ENCODE measurements around the gene ISLR2.

ISLR2 gene

DNA sequence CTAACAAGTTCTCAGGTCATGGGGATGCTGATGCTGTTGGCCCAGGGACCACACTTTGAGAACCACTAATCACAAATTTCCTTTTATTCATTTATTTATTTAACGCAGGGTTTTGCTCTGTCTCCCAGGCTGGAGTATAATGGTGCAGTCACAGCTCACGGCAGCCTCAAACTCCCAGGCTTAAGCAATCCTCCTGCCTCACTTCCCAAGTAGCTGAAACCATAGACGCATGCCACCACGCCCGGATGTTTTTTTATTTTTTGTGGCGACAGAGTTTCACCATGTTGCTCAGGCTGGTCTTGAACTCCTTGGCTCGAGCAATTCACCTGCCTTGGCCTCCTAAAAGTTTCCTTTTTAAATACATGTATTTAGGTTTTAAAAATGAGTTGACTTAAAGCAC, 20.7 kb upstream of the ISLR2 start:
- Histone ChIP-seq H3K27me3 (no peaks in the 10 kb centered on the region), H3K27ac (no peak overlapping the region), H3K4me1 (ENCODE audit: control insufficient read depth in 1 of 2, insufficient read depth in 1 of 2, low read depth in 1 of 2, low read length in 1 of 2) (no peaks in the 10 kb centered on the region), H3K9me3 (no peaks in the 10 kb centered on the region), H3K4me3 (ENCODE audit: low read depth in 1 of 2, low read length in 1 of 2) (no peak overlapping the region), H3K36me3 (no peaks in the 10 kb centered on the region)
- TF ChIP-seq, protein P1, sequence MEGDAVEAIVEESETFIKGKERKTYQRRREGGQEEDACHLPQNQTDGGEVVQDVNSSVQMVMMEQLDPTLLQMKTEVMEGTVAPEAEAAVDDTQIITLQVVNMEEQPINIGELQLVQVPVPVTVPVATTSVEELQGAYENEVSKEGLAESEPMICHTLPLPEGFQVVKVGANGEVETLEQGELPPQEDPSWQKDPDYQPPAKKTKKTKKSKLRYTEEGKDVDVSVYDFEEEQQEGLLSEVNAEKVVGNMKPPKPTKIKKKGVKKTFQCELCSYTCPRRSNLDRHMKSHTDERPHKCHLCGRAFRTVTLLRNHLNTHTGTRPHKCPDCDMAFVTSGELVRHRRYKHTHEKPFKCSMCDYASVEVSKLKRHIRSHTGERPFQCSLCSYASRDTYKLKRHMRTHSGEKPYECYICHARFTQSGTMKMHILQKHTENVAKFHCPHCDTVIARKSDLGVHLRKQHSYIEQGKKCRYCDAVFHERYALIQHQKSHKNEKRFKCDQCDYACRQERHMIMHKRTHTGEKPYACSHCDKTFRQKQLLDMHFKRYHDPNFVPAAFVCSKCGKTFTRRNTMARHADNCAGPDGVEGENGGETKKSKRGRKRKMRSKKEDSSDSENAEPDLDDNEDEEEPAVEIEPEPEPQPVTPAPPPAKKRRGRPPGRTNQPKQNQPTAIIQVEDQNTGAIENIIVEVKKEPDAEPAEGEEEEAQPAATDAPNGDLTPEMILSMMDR (IDR thresholded peaks at IDR 0.05), result no peak

DNA sequence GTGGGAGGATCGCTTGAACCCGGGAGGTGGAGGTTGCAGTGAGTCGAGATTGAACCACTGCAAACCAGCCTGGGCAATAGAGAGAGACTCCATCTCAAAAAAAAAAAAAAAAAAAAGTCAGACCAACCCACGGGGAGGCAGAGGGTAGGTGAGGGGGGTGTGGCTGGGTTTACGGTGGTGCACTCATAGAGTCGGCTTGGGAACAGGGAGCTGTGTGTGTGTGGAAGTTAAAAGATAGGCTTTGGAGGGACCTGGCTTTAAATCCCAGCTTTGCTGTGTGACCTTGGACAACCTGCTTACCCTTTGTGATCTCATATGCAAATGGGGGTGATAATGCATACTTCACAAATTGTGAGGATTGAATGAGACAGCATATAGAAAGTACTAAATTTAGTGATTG, 10.0 kb upstream of the ISLR2 start:
- Histone ChIP-seq H3K9me3 (no peaks in the 10 kb centered on the region), H3K27ac (no peak overlapping the region), H3K27me3 (peaks cover 64% of the 10 kb centered on the region), H3K36me3 (no peaks in the 10 kb centered on the region), H3K4me3 (ENCODE audit: low read depth in 1 of 2, low read length in 1 of 2) (no peak overlapping the region), H3K4me1 (ENCODE audit: control insufficient read depth in 1 of 2, insufficient read depth in 1 of 2, low read depth in 1 of 2, low read length in 1 of 2) (no peaks in the 10 kb centered on the region)
- TF ChIP-seq, protein P1 (IDR thresholded peaks at IDR 0.05), result no peak

DNA sequence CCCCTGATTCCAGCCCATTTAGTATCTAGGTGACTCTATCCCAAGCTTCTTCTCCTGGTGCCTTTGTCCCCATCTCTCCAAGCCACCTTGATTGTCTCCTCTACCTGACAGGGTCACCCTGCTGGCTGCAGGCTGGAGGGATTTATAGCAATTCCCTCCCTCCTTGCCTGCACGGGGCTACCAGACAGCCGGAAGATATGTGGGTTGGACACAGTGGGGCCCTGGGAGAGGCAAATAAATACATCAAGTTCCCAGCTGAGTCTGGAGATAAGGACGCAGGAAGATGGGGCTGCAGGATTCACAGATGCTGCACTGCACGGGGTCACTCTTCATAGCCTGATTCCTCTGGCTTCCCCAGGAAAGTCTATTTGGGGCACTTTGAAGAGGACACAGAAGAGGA, 9.3 kb upstream of the ISLR2 start:
- Histone ChIP-seq H3K9me3 (no peaks in the 10 kb centered on the region), H3K27me3 (peaks cover 70% of the 10 kb centered on the region), H3K4me3 (ENCODE audit: low read depth in 1 of 2, low read length in 1 of 2) (no peak overlapping the region), H3K27ac (no peak overlapping the region), H3K4me1 (ENCODE audit: control insufficient read depth in 1 of 2, insufficient read depth in 1 of 2, low read depth in 1 of 2, low read length in 1 of 2) (no peaks in the 10 kb centered on the region), H3K36me3 (no peaks in the 10 kb centered on the region)
- TF ChIP-seq, protein P1 (IDR thresholded peaks at IDR 0.05), result no peak

DNA sequence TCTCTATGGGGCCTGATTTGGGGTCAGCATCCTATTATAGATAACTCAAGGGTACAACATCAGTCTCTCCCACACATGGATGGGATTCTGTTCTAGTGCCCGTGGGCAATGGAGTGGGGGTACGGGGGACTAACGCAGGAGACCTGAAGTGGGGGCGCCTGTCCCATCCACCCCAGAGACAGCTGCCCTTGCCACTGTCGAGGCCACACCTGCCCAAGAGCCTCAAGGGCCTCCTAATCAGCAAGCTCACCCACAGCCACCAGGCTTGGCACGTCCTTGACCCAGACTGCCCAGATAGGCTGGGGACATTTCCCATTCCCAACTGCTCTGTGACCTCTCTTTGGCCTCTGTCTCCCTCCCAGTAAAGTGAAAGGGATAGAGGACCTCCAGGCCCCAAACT, 8.5 kb upstream of the ISLR2 start:
- Histone ChIP-seq H3K9me3 (no peaks in the 10 kb centered on the region), H3K27me3 (peaks cover 77% of the 10 kb centered on the region), H3K27ac (no peak overlapping the region), H3K4me1 (ENCODE audit: control insufficient read depth in 1 of 2, insufficient read depth in 1 of 2, low read depth in 1 of 2, low read length in 1 of 2) (no peaks in the 10 kb centered on the region), H3K36me3 (no peaks in the 10 kb centered on the region), H3K4me3 (ENCODE audit: low read depth in 1 of 2, low read length in 1 of 2) (no peak overlapping the region)
- TF ChIP-seq, protein P1 (IDR thresholded peaks at IDR 0.05), result no peak

DNA sequence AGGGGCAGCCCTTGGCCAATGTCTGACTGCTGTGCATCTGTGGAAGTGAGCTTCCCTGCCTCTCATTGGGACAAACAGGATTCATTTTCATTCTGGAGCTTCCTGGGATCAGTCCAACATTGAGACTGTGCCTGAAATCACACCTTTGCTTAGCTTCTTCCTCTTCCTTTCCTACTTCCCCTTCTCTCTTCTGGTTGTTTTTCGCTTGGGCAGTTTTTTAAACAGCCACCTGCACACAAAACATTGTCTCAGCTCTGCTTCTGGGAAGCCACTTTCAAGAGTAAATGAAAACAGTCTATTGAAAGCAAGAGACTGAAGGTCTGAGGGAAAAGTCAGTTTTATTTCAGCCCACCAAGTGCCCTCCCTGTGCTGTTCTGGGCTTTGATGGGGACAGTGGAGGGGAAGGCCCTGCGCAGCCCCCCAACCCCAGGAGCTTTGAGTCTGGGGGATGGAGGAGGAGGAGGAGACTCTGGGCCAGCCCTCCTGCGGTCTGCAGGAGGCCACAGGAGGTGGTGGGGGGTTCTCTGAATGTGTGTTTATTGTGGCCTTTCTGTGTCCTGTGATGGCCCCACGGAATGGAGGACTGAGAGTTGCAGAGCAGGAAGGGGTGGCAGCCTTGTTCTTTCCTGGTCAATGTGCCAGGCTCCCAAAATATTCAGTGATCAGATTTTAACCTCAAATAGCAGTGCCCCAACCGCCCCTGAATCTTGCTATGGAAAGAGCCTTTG, 7.8 kb upstream of the ISLR2 start:
- Histone ChIP-seq H3K4me1 (ENCODE audit: control insufficient read depth in 1 of 2, insufficient read depth in 1 of 2, low read depth in 1 of 2, low read length in 1 of 2) (peaks cover under 1 to 1% of the 10 kb centered on the region in 2 experiments), H3K36me3 (no peaks in the 10 kb centered on the region), H3K27ac (no peak overlapping the region), H3K27me3 (peaks cover 80% of the 10 kb centered on the region), H3K4me3 (ENCODE audit: low read depth in 1 of 2, low read length in 1 of 2) (no peak overlapping the region), H3K9me3 (no peaks in the 10 kb centered on the region)
- TF ChIP-seq, protein P1 (IDR thresholded peaks at IDR 0.05), result no peak
